Upper lobe of right lung (tissue), 1 donor: ENCODE results near the gene MPHOSPH9. TPM values are rescaled to one million over a fixed set of nuclear protein-coding genes. Genes with fewer than 3 reads are reported as not detected.
A peak's percentile ranks its signal among the peaks of the same experiment; 100 is the strongest.

Experiments used
- ATAC-seq: fragments of 200-7000 bp; cut with Tn5 transposase; one replicate; pipeline ENCODE4 v1.9.1; 2020; ENCODE audit warnings: mild to moderate bottlenecking, moderate library complexity
- DNase-seq: peaks from one replicate; pipeline ENCODE4 v3.0.0-alpha.2; 2020
- H3K27ac ChIP-seq: fragments of 200-600 bp; one replicate; pipeline ENCODE4 v1.8.0; 2022
- H3K27me3 ChIP-seq: fragments of 200-600 bp; one replicate; pipeline ENCODE4 v1.8.0; 2022; ENCODE audit warnings: mild to moderate bottlenecking
- H3K36me3 ChIP-seq: fragments of 200-600 bp; one replicate; pipeline ENCODE4 v1.8.0; 2022
- H3K4me1 ChIP-seq: fragments of 200-600 bp; one replicate; pipeline ENCODE4 v1.8.0; 2022
- H3K4me3 ChIP-seq: fragments of 200-600 bp; one replicate; pipeline ENCODE4 v1.8.0; 2022; ENCODE audit warnings: mild to moderate bottlenecking
- H3K9me3 ChIP-seq: fragments of 200-600 bp; one replicate; pipeline ENCODE4 v1.8.0; 2022
- CTCF ChIP-seq: fragments of 200-600 bp; IDR thresholded peaks from one replicate; pipeline ENCODE4 v1.8.0; 2022; ENCODE audit warnings: antibody characterized with exemption
- intact Hi-C: fragments of 100-400 bp; cut with DNase I; formaldehyde crosslinking; loops from one replicate; pipeline ENCODE4 v1.11.0; 2022
- total RNA-seq: library from RNA; stranded (reverse); fragmentation: NEBNext Ultra II Directional; extraction: Animal tissue kit (Norgen Biotek cat#: 25700); gene quantifications from one replicate; pipeline ENCODE4 v1.2.1, GENCODE V29; 2021
- donor health status: DM: no; HTN: yes; CAD: no; lungs with severe emphysema.

MPHOSPH9 gene
- total RNA-seq, 1 donor from 2014 or later: 20.3 TPM

- intact Hi-C loops: no loop called here
- no peak overlapping the region for H3K27ac ChIP-seq
- ATAC-seq (no peak), DNase-seq (no peak)
- no peaks in the 10 kb centered on the region for H3K36me3 ChIP-seq
- no peaks in the 10 kb centered on the region for H3K27me3 ChIP-seq
- H3K4me1 ChIP-seq: peaks cover 22% of the 10 kb centered on the region
- H3K4me3 ChIP-seq: no peak overlapping the region
- TF ChIP-seq CTCF: no peak
- no peaks in the 10 kb centered on the region for H3K9me3 ChIP-seq
Observed at GRCh38 chr12:123135688-123136087, 97.3 kb downstream of the MPHOSPH9 start.

- intact Hi-C loops: no loop called here
- Histone ChIP-seq H3K36me3 (no peaks in the 10 kb centered on the region), H3K9me3 (no peaks in the 10 kb centered on the region), H3K4me3 (no peak overlapping the region), H3K27ac (no peak overlapping the region), H3K27me3 (no peaks in the 10 kb centered on the region), H3K4me1 (peaks cover 14% of the 10 kb centered on the region)
- ATAC-seq (no peak), DNase-seq (no peak)
- TF ChIP-seq CTCF: no peak
Observed at GRCh38 chr12:123134826-123135225, 98.1 kb downstream of the MPHOSPH9 start.

GRCh38 chr12:123134271-123134671 is 98.7 kb downstream of the MPHOSPH9 start:
- intact Hi-C loops: no loop called here
- TF ChIP-seq CTCF: no peak
- DNase-seq (peak; percentile 77), ATAC-seq (peak; percentile 76)
- no peaks in the 10 kb centered on the region for H3K9me3 ChIP-seq
- H3K4me3 ChIP-seq: no peak overlapping the region
- H3K4me1 ChIP-seq: peaks cover 9% of the 10 kb centered on the region
- no peaks in the 10 kb centered on the region for H3K36me3 ChIP-seq
- H3K27ac ChIP-seq: no peak overlapping the region
- no peaks in the 10 kb centered on the region for H3K27me3 ChIP-seq

- H3K9me3 ChIP-seq: no peaks in the 10 kb centered on the region
- H3K4me3 ChIP-seq: no peak overlapping the region
- no peaks in the 10 kb centered on the region for H3K36me3 ChIP-seq
- no peak for TF ChIP-seq CTCF
- DNase-seq (no peak), ATAC-seq (no peak)
- intact Hi-C loops: no loop called here
- H3K27ac ChIP-seq: no peak overlapping the region
- no peaks in the 10 kb centered on the region for H3K27me3 ChIP-seq
- H3K4me1 ChIP-seq: peaks cover 9% of the 10 kb centered on the region
Observed at GRCh38 chr12:123133701-123134100, 99.2 kb downstream of the MPHOSPH9 start.

- intact Hi-C loops: no loop called here
- Histone ChIP-seq H3K27ac (no peak overlapping the region), H3K4me1 (peaks cover 9% of the 10 kb centered on the region), H3K9me3 (no peaks in the 10 kb centered on the region), H3K36me3 (no peaks in the 10 kb centered on the region), H3K4me3 (no peak overlapping the region), H3K27me3 (no peaks in the 10 kb centered on the region)
- ATAC-seq (no peak), DNase-seq (no peak)
- TF ChIP-seq CTCF: no peak
Observed at GRCh38 chr12:123132951-123133619, 99.9 kb downstream of the MPHOSPH9 start.
